Mesothelial cell of epicardium (in vitro differentiated cells): ENCODE results near the gene APOF. TPM values are rescaled to one million over a fixed set of nuclear protein-coding genes. Genes with fewer than 3 reads are reported as not detected.
"Not testable (repeated sequence)": the region's sequence is repeated elsewhere in the genome, so short reads cannot be mapped to it uniquely, and the experiment has no call there.

Experiments used
- DNase-seq, 2 experiments: peaks; one replicate each; pipeline ENCODE4 v3.0.0; 2021; ENCODE audit warnings: low spot score in 2 of 2; ENCODE audit not compliant: unreplicated experiment in 2 of 2
- H3K27ac Mint-ChIP-seq: 2 replicates; pipeline ENCODE4 v1.8.0; 2021; ENCODE audit warnings: mixed read lengths
- H3K27me3 Mint-ChIP-seq: 2 replicates; pipeline ENCODE4 v1.8.0; 2021; ENCODE audit warnings: low read depth, mixed read lengths
- H3K36me3 Mint-ChIP-seq: 2 replicates; pipeline ENCODE4 v1.8.0; 2021; ENCODE audit warnings: mixed read lengths
- H3K4me1 Mint-ChIP-seq: 2 replicates; pipeline ENCODE4 v1.8.0; 2021; ENCODE audit warnings: mixed read lengths
- H3K4me3 Mint-ChIP-seq: 2 replicates; pipeline ENCODE4 v1.8.0; 2021; ENCODE audit warnings: mild to moderate bottlenecking, moderate library complexity, mixed read lengths
- H3K9me3 Mint-ChIP-seq: 2 replicates; pipeline ENCODE4 v1.8.0; 2021; ENCODE audit warnings: mixed read lengths
- CTCF ChIP-seq: fragments of 200-600 bp; sonication (generic); IDR thresholded peaks from one replicate; pipeline ENCODE4 v1.5.0; 2021; ENCODE audit warnings: antibody characterized with exemption; ENCODE audit not compliant: unreplicated experiment
- total RNA-seq: library from RNA; stranded (reverse); gene quantifications from 3 replicates; pipeline ENCODE4 v1.2.1, GENCODE V29; 2021

The APOF gene
- total RNA-seq, 1 donor from 2014 or later = not detected

GRCh38 chr12:56326126-56326525, 36.5 kb downstream of the APOF start:
- Mint-ChIP-seq H3K27me3 (no peaks in the 10 kb centered on the region), H3K4me3 (no peak overlapping the region), H3K36me3 (peaks cover 21% of the 10 kb centered on the region), H3K27ac (no peak overlapping the region), H3K4me1 (no peaks in the 10 kb centered on the region), H3K9me3 (no peaks in the 10 kb centered on the region)
- no peak for TF ChIP-seq CTCF
- DNase-seq = no peak

- H3K27me3 Mint-ChIP-seq = no peaks in the 10 kb centered on the region
- peaks cover 24% of the 10 kb centered on the region for H3K36me3 Mint-ChIP-seq
- H3K9me3 Mint-ChIP-seq = no peaks in the 10 kb centered on the region
- no peak for TF ChIP-seq CTCF
- DNase-seq = no peak
- no peaks in the 10 kb centered on the region for H3K4me1 Mint-ChIP-seq
- H3K27ac Mint-ChIP-seq = no peak overlapping the region
- no peak overlapping the region for H3K4me3 Mint-ChIP-seq
Measured at GRCh38 chr12:56324206-56324605, 38.5 kb downstream of the APOF start.

GRCh38 chr12:56321610-56322009, 41.0 kb downstream of the APOF start:
- not testable (repeated sequence) for H3K4me3 Mint-ChIP-seq, DNase-seq
- H3K36me3 Mint-ChIP-seq = peaks cover 26% of the 10 kb centered on the region

GRCh38 chr12:56321027-56321426, 41.6 kb downstream of the APOF start:
- Mint-ChIP-seq H3K36me3 (peaks cover 26% of the 10 kb centered on the region), H3K27me3 (no peaks in the 10 kb centered on the region), H3K9me3 (no peaks in the 10 kb centered on the region), H3K27ac (no peak overlapping the region), H3K4me1 (peaks cover 2% of the 10 kb centered on the region), H3K4me3 (no peak overlapping the region)
- no peak for TF ChIP-seq CTCF
- no peak for DNase-seq

More at GRCh38 chr12:56321610-56322009, 41.0 kb downstream of the APOF start:
- not testable (repeated sequence) for H3K9me3 Mint-ChIP-seq, H3K27ac Mint-ChIP-seq, H3K27me3 Mint-ChIP-seq, H3K4me1 Mint-ChIP-seq

GRCh38 chr12:56317675-56318074, 45.0 kb downstream of the APOF start:
- H3K27me3 Mint-ChIP-seq = no peaks in the 10 kb centered on the region

More at GRCh38 chr12:56317675-56318074, 45.0 kb downstream of the APOF start:
- no peak for DNase-seq
- Mint-ChIP-seq H3K27ac (no peak overlapping the region), H3K4me3 (no peak overlapping the region), H3K36me3 (peaks cover 7% of the 10 kb centered on the region), H3K9me3 (no peaks in the 10 kb centered on the region), H3K4me1 (peaks cover 14% of the 10 kb centered on the region)
- TF ChIP-seq CTCF = no peak
